ENCODE results near the gene B4GALT1.

B4GALT1 gene

GRCh38 chr9:33116860-33117259 lies 50.3 kb downstream of the B4GALT1 start:
- Histone ChIP-seq H3K36me3 (ENCODE audit: control insufficient read depth in 1 of 2, insufficient read depth in 2 of 2, low read depth in 1 of 2, low read length in 2 of 2) (peaks cover 29 to 53% of the 10 kb centered on the region in 2 experiments), H2AFZ (ENCODE audit: low read depth, low read length) (no peak overlapping the region)
- 96% methylated on average over 2 of the region's 2 CpGs for WGBS

GRCh38 chr9:33114746-33115145 lies 52.4 kb downstream of the B4GALT1 start:
- H3K9ac ChIP-seq (ENCODE audit: low read length) = no peak overlapping the region
- peaks cover 3% of the 10 kb centered on the region for H3K4me1 ChIP-seq (ENCODE audit: control insufficient read depth, insufficient read depth, low read depth, low read length)
- no peak overlapping the region for H4K91ac ChIP-seq (ENCODE audit: low read length)
- no peak overlapping the region for H3K4ac ChIP-seq (ENCODE audit: low read depth in 1 of 2, low read length in 2 of 2)
- peaks cover 14% of the 10 kb centered on the region for H3K79me1 ChIP-seq (replicated peaks; ENCODE audit: low read length, poor library complexity, severe bottlenecking)
- H2AK5ac ChIP-seq (ENCODE audit: low read length, severe bottlenecking) = no peak overlapping the region
- no peaks in the 10 kb centered on the region for H3K27me3 ChIP-seq (ENCODE audit: control insufficient read depth in 1 of 2, insufficient read depth in 1 of 2, low read length in 2 of 2)
- no peak overlapping the region for H2BK120ac ChIP-seq (ENCODE audit: low read depth, low read length)
- H3K23ac ChIP-seq (ENCODE audit: low read length in 2 of 2) = no peak overlapping the region
- no peak overlapping the region for H2AFZ ChIP-seq (ENCODE audit: low read depth, low read length)
- H3K4me3 ChIP-seq (ENCODE audit: insufficient read depth in 1 of 2, low read depth in 1 of 2, low read length in 2 of 2) = no peak overlapping the region
- H3K9me3 ChIP-seq (ENCODE audit: control insufficient read depth, low read length) = no peaks in the 10 kb centered on the region
- peaks cover 35 to 55% of the 10 kb centered on the region in 2 experiments for H3K36me3 ChIP-seq (ENCODE audit: control insufficient read depth in 1 of 2, insufficient read depth in 2 of 2, low read depth in 1 of 2, low read length in 2 of 2)
- no peak overlapping the region for H4K8ac ChIP-seq (ENCODE audit: low read length)
- no peak overlapping the region for H3K4me2 ChIP-seq (ENCODE audit: low read length, poor library complexity, severe bottlenecking)
- H3K14ac ChIP-seq (ENCODE audit: low read length in 2 of 2) = no peak overlapping the region
- H2BK5ac ChIP-seq (ENCODE audit: low read depth, low read length, poor library complexity, severe bottlenecking) = no peak overlapping the region
- no peak overlapping the region for H2BK15ac ChIP-seq (ENCODE audit: low read depth, poor library complexity, severe bottlenecking)
- H3K18ac ChIP-seq (ENCODE audit: low read depth in 1 of 2, low read length in 2 of 2) = no peak overlapping the region
- DNase-seq = no peak
- no peak overlapping the region for H3K27ac ChIP-seq (ENCODE audit: low read length, poor library complexity, severe bottlenecking)
- 96% methylated on average over 3 of the region's 3 CpGs for WGBS
- H2BK12ac ChIP-seq (ENCODE audit: low read length in 2 of 2) = no peak overlapping the region

More at GRCh38 chr9:33116860-33117259, 50.3 kb downstream of the B4GALT1 start:
- Histone ChIP-seq H2BK12ac (ENCODE audit: low read length in 2 of 2) (no peak overlapping the region), H3K79me1 (replicated peaks; ENCODE audit: low read length, poor library complexity, severe bottlenecking) (peaks cover 24% of the 10 kb centered on the region), H4K8ac (ENCODE audit: low read length) (no peak overlapping the region), H3K23ac (ENCODE audit: low read length in 2 of 2) (no peak overlapping the region), H2BK15ac (ENCODE audit: low read depth, poor library complexity, severe bottlenecking) (no peak overlapping the region), H3K27ac (ENCODE audit: low read length, poor library complexity, severe bottlenecking) (no peak overlapping the region), H3K4me3 (ENCODE audit: insufficient read depth in 1 of 2, low read depth in 1 of 2, low read length in 2 of 2) (no peak overlapping the region), H3K9me3 (ENCODE audit: control insufficient read depth, low read length) (no peaks in the 10 kb centered on the region), H3K4me2 (ENCODE audit: low read length, poor library complexity, severe bottlenecking) (no peak overlapping the region), H3K27me3 (ENCODE audit: control insufficient read depth in 1 of 2, insufficient read depth in 1 of 2, low read length in 2 of 2) (no peaks in the 10 kb centered on the region), H2BK120ac (ENCODE audit: low read depth, low read length) (no peak overlapping the region), H4K91ac (ENCODE audit: low read length) (no peak overlapping the region), H3K9ac (ENCODE audit: low read length) (peak overlapping the region; percentile 81), H2AK5ac (ENCODE audit: low read length, severe bottlenecking) (no peak overlapping the region), H2BK5ac (ENCODE audit: low read depth, low read length, poor library complexity, severe bottlenecking) (no peak overlapping the region), H3K4ac (ENCODE audit: low read depth in 1 of 2, low read length in 2 of 2) (no peak overlapping the region), H3K14ac (ENCODE audit: low read length in 2 of 2) (no peak overlapping the region), H3K18ac (ENCODE audit: low read depth in 1 of 2, low read length in 2 of 2) (no peak overlapping the region), H3K4me1 (ENCODE audit: control insufficient read depth, insufficient read depth, low read depth, low read length) (no peaks in the 10 kb centered on the region)
- DNase-seq = no peak

GRCh38 chr9:33113799-33114547 lies 53.2 kb downstream of the B4GALT1 start:
- Histone ChIP-seq H3K79me1 (replicated peaks; ENCODE audit: low read length, poor library complexity, severe bottlenecking) (peaks cover 14% of the 10 kb centered on the region), H3K9me3 (ENCODE audit: control insufficient read depth, low read length) (no peaks in the 10 kb centered on the region), H3K36me3 (ENCODE audit: control insufficient read depth in 1 of 2, insufficient read depth in 2 of 2, low read depth in 1 of 2, low read length in 2 of 2) (peaks cover 33 to 52% of the 10 kb centered on the region in 2 experiments), H4K8ac (ENCODE audit: low read length) (no peak overlapping the region), H2BK120ac (ENCODE audit: low read depth, low read length) (no peak overlapping the region), H3K4me3 (ENCODE audit: insufficient read depth in 1 of 2, low read depth in 1 of 2, low read length in 2 of 2) (no peak overlapping the region), H3K23ac (ENCODE audit: low read length in 2 of 2) (no peak overlapping the region), H3K4ac (ENCODE audit: low read depth in 1 of 2, low read length in 2 of 2) (no peak overlapping the region), H2AK5ac (ENCODE audit: low read length, severe bottlenecking) (no peak overlapping the region), H4K91ac (ENCODE audit: low read length) (no peak overlapping the region), H2BK12ac (ENCODE audit: low read length in 2 of 2) (no peak overlapping the region), H2BK15ac (ENCODE audit: low read depth, poor library complexity, severe bottlenecking) (no peak overlapping the region), H3K4me2 (ENCODE audit: low read length, poor library complexity, severe bottlenecking) (no peak overlapping the region), H3K4me1 (ENCODE audit: control insufficient read depth, insufficient read depth, low read depth, low read length) (peaks cover 3% of the 10 kb centered on the region), H3K27me3 (ENCODE audit: control insufficient read depth in 1 of 2, insufficient read depth in 1 of 2, low read length in 2 of 2) (no peaks in the 10 kb centered on the region), H3K14ac (ENCODE audit: low read length in 2 of 2) (no peak overlapping the region), H2AFZ (ENCODE audit: low read depth, low read length) (no peak overlapping the region), H3K9ac (ENCODE audit: low read length) (no peak overlapping the region), H2BK5ac (ENCODE audit: low read depth, low read length, poor library complexity, severe bottlenecking) (no peak overlapping the region), H3K18ac (ENCODE audit: low read depth in 1 of 2, low read length in 2 of 2) (no peak overlapping the region), H3K27ac (ENCODE audit: low read length, poor library complexity, severe bottlenecking) (no peak overlapping the region)
- no peak for DNase-seq
- WGBS = 98% methylated on average over 11 of the region's 11 CpGs

GRCh38 chr9:33112094-33112493 lies 55.0 kb downstream of the B4GALT1 start:
- H3K27me3 ChIP-seq (ENCODE audit: control insufficient read depth in 1 of 2, insufficient read depth in 1 of 2, low read length in 2 of 2) = no peaks in the 10 kb centered on the region
- peaks cover 9% of the 10 kb centered on the region for H3K4me1 ChIP-seq (ENCODE audit: control insufficient read depth, insufficient read depth, low read depth, low read length)
- H3K9me3 ChIP-seq (ENCODE audit: control insufficient read depth, low read length) = no peaks in the 10 kb centered on the region
- H4K8ac ChIP-seq (ENCODE audit: low read length) = no peak overlapping the region
- DNase-seq = no peak
- no peak overlapping the region for H3K27ac ChIP-seq (ENCODE audit: low read length, poor library complexity, severe bottlenecking)
- H2AK5ac ChIP-seq (ENCODE audit: low read length, severe bottlenecking) = no peak overlapping the region
- no peak overlapping the region for H3K4me3 ChIP-seq (ENCODE audit: insufficient read depth in 1 of 2, low read depth in 1 of 2, low read length in 2 of 2)
- H3K79me1 ChIP-seq (replicated peaks; ENCODE audit: low read length, poor library complexity, severe bottlenecking) = peaks cover 12% of the 10 kb centered on the region
- H2BK15ac ChIP-seq (ENCODE audit: low read depth, poor library complexity, severe bottlenecking) = no peak overlapping the region
- no peak overlapping the region for H2BK120ac ChIP-seq (ENCODE audit: low read depth, low read length)
- H3K23ac ChIP-seq (ENCODE audit: low read length in 2 of 2) = no peak overlapping the region
- peaks cover 34 to 55% of the 10 kb centered on the region in 2 experiments for H3K36me3 ChIP-seq (ENCODE audit: control insufficient read depth in 1 of 2, insufficient read depth in 2 of 2, low read depth in 1 of 2, low read length in 2 of 2)
- no peak overlapping the region for H3K4me2 ChIP-seq (ENCODE audit: low read length, poor library complexity, severe bottlenecking)
- no peak overlapping the region for H3K4ac ChIP-seq (ENCODE audit: low read depth in 1 of 2, low read length in 2 of 2)
- H2AFZ ChIP-seq (ENCODE audit: low read depth, low read length) = no peak overlapping the region
- WGBS = 82% methylated on average over 4 of the region's 4 CpGs
- no peak overlapping the region for H2BK12ac ChIP-seq (ENCODE audit: low read length in 2 of 2)
- H4K91ac ChIP-seq (ENCODE audit: low read length) = no peak overlapping the region
- no peak overlapping the region for H3K18ac ChIP-seq (ENCODE audit: low read depth in 1 of 2, low read length in 2 of 2)
- no peak overlapping the region for H3K14ac ChIP-seq (ENCODE audit: low read length in 2 of 2)
- no peak overlapping the region for H2BK5ac ChIP-seq (ENCODE audit: low read depth, low read length, poor library complexity, severe bottlenecking)
- no peak overlapping the region for H3K9ac ChIP-seq (ENCODE audit: low read length)

Data from mesenchymal stem cell (in vitro differentiated cells and primary cell).